Measurements from ENCODE around the gene MEI1. TPM values are rescaled to one million over a fixed set of nuclear protein-coding genes. Genes with fewer than 3 reads are reported as not detected.

The MEI1 gene
- total and polyA plus RNA-seq, 8 donors, result 0.15 to 2.3 (median 0.35) TPM; not detected in 1

DNA sequence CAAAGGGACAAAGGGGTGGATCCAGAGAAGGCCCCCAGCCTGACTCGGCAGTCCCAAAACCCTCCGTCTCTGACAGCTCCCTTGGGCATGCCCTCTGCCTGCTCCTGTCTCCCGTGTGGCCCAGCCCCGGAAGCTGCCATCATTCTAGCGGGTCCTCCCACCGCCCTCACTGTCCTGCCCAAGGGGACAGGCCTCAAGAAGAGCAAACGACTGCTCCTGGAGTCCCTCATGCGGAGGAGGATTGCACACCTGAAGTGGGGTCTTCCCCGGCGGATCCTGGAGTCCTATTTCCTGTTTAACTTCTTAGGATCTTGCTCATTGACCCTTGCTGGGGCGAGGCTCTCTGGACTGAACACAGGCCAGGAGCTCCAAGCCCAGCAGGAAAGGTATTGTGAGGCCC is 2.6 kb upstream of the MEI1 start:
- FAIRE-seq (no peak), DNase-seq (peak in 3 of 6 donors; percentile 36 to 61 (median 61)), ATAC-seq (peak in 1 of 4 donors; percentile 2)
- Histone ChIP-seq H3K27me3 (no peaks in the 10 kb centered on the region), H3K9me3 (no peaks in the 10 kb centered on the region), H3K36me3 (no peaks in the 10 kb centered on the region), H3K4me1 (peaks cover 0 to 10% (median 0%) of the 10 kb centered on the region in 3 donors), H3K4me3 (no peak overlapping the region), H3K27ac (no peak overlapping the region)
- 55 to 60% methylated on average over 11 of the region's 11 CpGs for WGBS, 2 donors
- no peak for TF ChIP-seq CTCF (IDR thresholded peaks at IDR 0.05)
- intact Hi-C loops (cut with DNase I), result loop anchor here in 2 of 3 donors (5.0 to 10.0 kb wide), 2 partner anchors 246 to 248 kb away; partner anchors contain the start of gene CENPM (in 1 of the 2)

GRCh38 chr22:41697126-41697775 is 2.1 kb upstream of the MEI1 start:
- Histone ChIP-seq H3K9me3 (no peaks in the 10 kb centered on the region), H3K27ac (peak overlapping the region in 2 of 4 donors; percentile 28 to 36), H3K36me3 (no peaks in the 10 kb centered on the region), H3K4me1 (peaks cover 0 to 10% (median 0%) of the 10 kb centered on the region in 3 donors), H3K27me3 (no peaks in the 10 kb centered on the region), H3K4me3 (peak overlapping the region in 1 of 4 donors; percentile 26)
- FAIRE-seq, result no peak
- 26 to 28% methylated on average over 12 of the region's 12 CpGs for WGBS, 2 donors
- intact Hi-C loops (cut with DNase I), result loop anchor here in 2 of 3 donors (5.0 to 10.0 kb wide), 2 partner anchors 245 to 248 kb away; partner anchors contain the start of gene CENPM (in 1 of the 2)
- DNase-seq, result peak; percentile 76 to 100 (median 92)
- TF ChIP-seq CTCF (IDR thresholded peaks at IDR 0.05), result peak; percentile 96 to 99 (median 98)
- peak; percentile 77 to 92 (median 89) for ATAC-seq

GRCh38 chr22:41700108-41700364 is 733 bp downstream of the MEI1 start:
- WGBS, 2 donors, result 93% methylated on average over 16 of the region's 16 CpGs
- H3K27me3 ChIP-seq, result no peaks in the 10 kb centered on the region
- no peak overlapping the region for H3K27ac ChIP-seq
- H3K9me3 ChIP-seq, result no peaks in the 10 kb centered on the region
- FAIRE-seq (no peak), ATAC-seq (no peak), DNase-seq (peak in 1 of 6 donors; percentile 55)
- no peak for TF ChIP-seq CTCF (IDR thresholded peaks at IDR 0.05)
- H3K4me1 ChIP-seq, result peaks cover 0 to 10% (median 0%) of the 10 kb centered on the region in 3 donors
- no peak overlapping the region for H3K4me3 ChIP-seq
- intact Hi-C loops (cut with DNase I), result no loop called here
- no peaks in the 10 kb centered on the region for H3K36me3 ChIP-seq

DNA sequence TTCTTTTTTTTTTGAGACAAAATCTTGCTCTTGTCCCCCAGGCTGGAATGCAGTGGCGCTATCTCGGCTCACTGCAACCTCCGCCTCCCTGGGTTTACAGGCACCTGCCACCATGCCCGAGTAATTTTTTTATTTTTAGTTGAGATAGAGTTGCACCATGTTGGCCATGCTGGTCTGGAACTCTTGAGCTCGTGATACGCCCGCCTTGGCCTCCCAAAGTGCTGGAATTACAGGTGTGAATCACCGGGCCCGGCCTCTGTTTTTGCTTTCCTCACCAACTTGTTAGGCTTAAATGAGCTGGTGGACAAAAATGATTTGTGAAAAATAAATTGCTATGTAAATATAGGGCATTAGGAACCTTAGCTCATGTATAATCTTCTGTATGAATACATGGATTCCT is 3.5 kb downstream of the MEI1 start:
- Histone ChIP-seq H3K36me3 (no peaks in the 10 kb centered on the region), H3K4me1 (peaks cover 0 to 6% (median 0%) of the 10 kb centered on the region in 3 donors), H3K27me3 (no peaks in the 10 kb centered on the region), H3K4me3 (no peak overlapping the region), H3K9me3 (no peaks in the 10 kb centered on the region), H3K27ac (no peak overlapping the region)
- no peak for FAIRE-seq
- DNase-seq, result no peak
- TF ChIP-seq CTCF (IDR thresholded peaks at IDR 0.05), result no peak
- WGBS, 2 donors, result 86 to 90% methylated on average over 9 of the region's 9 CpGs
- intact Hi-C loops (cut with DNase I), result no loop called here
- no peak for ATAC-seq

- Histone ChIP-seq H3K36me3 (no peaks in the 10 kb centered on the region), H3K27me3 (no peaks in the 10 kb centered on the region), H3K9me3 (no peaks in the 10 kb centered on the region), H3K27ac (no peak overlapping the region), H3K4me1 (no peaks in the 10 kb centered on the region), H3K4me3 (no peak overlapping the region)
- intact Hi-C loops (cut with DNase I), result no loop called here
- ATAC-seq (no peak), DNase-seq (no peak), FAIRE-seq (no peak)
- no peak for TF ChIP-seq CTCF (IDR thresholded peaks at IDR 0.05)
- WGBS, 2 donors, result 82 to 83% methylated on average over 10 of the region's 10 CpGs
Measured at GRCh38 chr22:41709341-41709740, 10.0 kb downstream of the MEI1 start.

Data from pancreas (tissue), 10 donors.